Pancreas (tissue), 10 donors: ENCODE results near the gene DHX32. TPM values are rescaled to one million over a fixed set of nuclear protein-coding genes. Genes with fewer than 3 reads are reported as not detected.
A peak's percentile ranks its signal among the peaks of the same experiment; 100 is the strongest.
"Not testable (repeated sequence)": the region's sequence is repeated elsewhere in the genome, so short reads cannot be mapped to it uniquely, and the experiment has no call there.

ENCODE experiments used
- ATAC-seq, 4 donors: fragments of 200-7000 bp; cut with Tn5 transposase; one replicate each; pipeline versions ENCODE4 v1.8.0 to v1.9.1; 2020; ENCODE audit warnings: mild to moderate bottlenecking in 4 of 4, moderate library complexity in 4 of 4
- DNase-seq, 6 donors: peaks; one replicate each; pipeline ENCODE4 v3.0.0-alpha.2; 2020
- FAIRE-seq: peaks from 2 replicates; lab custom pipeline; 2012; peaks lifted over from hg19 to GRCh38; lab: Jason Lieb, UNC
- H3K27ac ChIP-seq, 4 donors: fragments of 200-600 bp; sonication (generic); 1 replicate in 3 of 4; 2 replicates in 1 of 4; pipeline versions ENCODE4 v1.5.0 to v1.8.0; 2020
- H3K27me3 ChIP-seq, 4 donors: fragments of 200-600 bp; one replicate each; pipeline ENCODE4 v1.8.0; 2021
- H3K36me3 ChIP-seq, 3 donors: fragments of 200-600 bp; sonication (generic) in 1 of 3; one replicate each; pipeline versions ENCODE4 v1.5.0 to v1.8.0; 2020 to 2021
- H3K4me1 ChIP-seq, 3 donors: fragments of 200-600 bp; one replicate each; pipeline ENCODE4 v1.8.0; 2021
- H3K4me3 ChIP-seq, 4 donors: fragments of 200-600 bp; sonication (generic) in 2 of 4; one replicate each; pipeline versions ENCODE4 v1.5.0 to v1.8.0; 2020 to 2021
- H3K9me3 ChIP-seq, 4 donors: fragments of 200-600 bp; one replicate each; pipeline ENCODE4 v1.8.0; 2021
- CTCF ChIP-seq, 4 donors: fragments of 200-600 bp; sonication (generic) in 3 of 4; IDR thresholded peaks; one replicate each; pipeline versions ENCODE4 v1.5.0 to v1.8.0; 2021; ENCODE audit warnings: antibody characterized with exemption in 4 of 4
- WGBS, 2 donors: extraction: QIAGEN DNeasy Blood & Tissue Kit; methylation state at CpG; one replicate each; pipeline ENCODE4 v1.1.7; 2013; 5-methylcytosine and 5-hydroxymethylcytosine counted together
- intact Hi-C, 3 donors: fragments of 100-400 bp; cut with DNase I; formaldehyde crosslinking; loops; one replicate each; pipeline versions ENCODE4 v1.11.1 to v1.14.2; 2022
- polyA plus RNA-seq, 2 donors: library from polyadenylated mRNA; stranded (reverse); fragments of 200-250 nt; gene quantifications; one replicate each; pipeline ENCODE4 v1.2.3, GENCODE V29; 2013
- total RNA-seq, 6 donors: library from RNA; stranded (reverse); fragmentation: NEBNext Ultra II Directional in 4 of 6; extraction: Animal tissue kit (Norgen Biotek cat#: 25700) in 4 of 6; gene quantifications; one replicate each; pipeline versions ENCODE4 v1.2.1 to v1.2.4, GENCODE V29; 2021 to 2023
- donor health status: healthy with polysubstance abuse.
- donor health status: DM: no; HTN: no; CAD: no; lungs with moderate emphysema.
- donor health status: DM: no; HTN: no; CAD: no.
- donor health status: control.
- donor health status: control.
- donor health status: Bipolar disorder and iron deficiency.
- donor health status: DM: yes; HTN: yes; CAD: no.
- donor health status: DM: no; HTN: no; CAD: no.
- donor health status: DM: no; HTN: no; CAD: no.
- donor health status: DM: yes; HTN: yes; CAD: no.

Gene DHX32
- total and polyA plus RNA-seq, 8 donors = 16.9 to 33.1 (median 24.1) TPM

- intact Hi-C loops = no loop called here
- Histone ChIP-seq H3K27ac (no peak overlapping the region), H3K36me3 (no peaks in the 10 kb centered on the region), H3K9me3 (no peaks in the 10 kb centered on the region), H3K4me3 (no peak overlapping the region), H3K4me1 (peaks cover 0 to 11% (median 0%) of the 10 kb centered on the region in 3 donors), H3K27me3 (no peaks in the 10 kb centered on the region)
- 34 to 44% methylated on average over 5 of the region's 5 CpGs for WGBS, 2 donors
- FAIRE-seq (no peak), ATAC-seq (peak; percentile 60 to 92 (median 68)), DNase-seq (no peak)
- no peak for TF ChIP-seq CTCF (IDR thresholded peaks at IDR 0.05)
These were observed 44.3 kb upstream of the DHX32 start for GRCh38 chr10:125925262-125925834.

GRCh38 chr10:125921643-125922306 lies 40.7 kb upstream of the DHX32 start:
- intact Hi-C loops = not testable (repeated sequence)

GRCh38 chr10:125917704-125918361 lies 36.7 kb upstream of the DHX32 start:
- H3K9me3 ChIP-seq, H3K4me3 ChIP-seq, H3K27ac ChIP-seq, H3K27me3 ChIP-seq, intact Hi-C loops, H3K36me3 ChIP-seq, FAIRE-seq, ATAC-seq, DNase-seq: not testable (repeated sequence)
- WGBS, 2 donors = 87% methylated on average over 8 of the region's 8 CpGs
- peaks cover 4 to 25% (median 5%) of the 10 kb centered on the region in 3 donors for H3K4me1 ChIP-seq

More at GRCh38 chr10:125921643-125922306, 40.7 kb upstream of the DHX32 start:
- not testable (repeated sequence) for H3K9me3 ChIP-seq, H3K27ac ChIP-seq, H3K27me3 ChIP-seq, ATAC-seq, DNase-seq, H3K4me3 ChIP-seq, H3K36me3 ChIP-seq
- H3K4me1 ChIP-seq = peaks cover 0 to 15% (median 0%) of the 10 kb centered on the region in 3 donors
- WGBS, 2 donors = 95 to 96% methylated on average over 2 of the region's 2 CpGs
- peak; percentile 20 for FAIRE-seq

GRCh38 chr10:125916977-125917376 lies 35.9 kb upstream of the DHX32 start:
- TF ChIP-seq CTCF (IDR thresholded peaks at IDR 0.05) = no peak
- no peaks in the 10 kb centered on the region for H3K27me3 ChIP-seq
- no peak for DNase-seq
- no peak overlapping the region for H3K27ac ChIP-seq
- intact Hi-C loops = no loop called here
- no peak for FAIRE-seq
- 73% methylated on average over 3 of the region's 3 CpGs for WGBS, 2 donors
- peaks cover 7 to 32% (median 8%) of the 10 kb centered on the region in 3 donors for H3K4me1 ChIP-seq
- no peaks in the 10 kb centered on the region for H3K9me3 ChIP-seq
- no peaks in the 10 kb centered on the region for H3K36me3 ChIP-seq
- no peak for ATAC-seq
- no peak overlapping the region for H3K4me3 ChIP-seq

- H3K27me3 ChIP-seq, FAIRE-seq, H3K4me3 ChIP-seq, H3K9me3 ChIP-seq, H3K36me3 ChIP-seq, intact Hi-C loops: not testable (repeated sequence)
- 27 to 35% methylated on average over 6 of the region's 6 CpGs for WGBS, 2 donors
- H3K27ac ChIP-seq = peak overlapping the region; percentile 12 to 64 (median 51)
- peak; percentile 49 to 66 (median 54) for ATAC-seq
- H3K4me1 ChIP-seq = peaks cover 7 to 23% (median 8%) of the 10 kb centered on the region in 3 donors
- peak in 3 of 6 donors; percentile 34 to 46 (median 42) for DNase-seq
These were observed 32.2 kb upstream of the DHX32 start for GRCh38 chr10:125913277-125913676.

- TF ChIP-seq CTCF (IDR thresholded peaks at IDR 0.05) = no peak
- peak; percentile 88 to 94 (median 90) for ATAC-seq
- H3K27ac ChIP-seq = peak overlapping the region; percentile 14 to 64 (median 60)
- DNase-seq = peak in 5 of 6 donors; percentile 72 to 86 (median 80)
- H3K4me1 ChIP-seq = peaks cover 7 to 23% (median 8%) of the 10 kb centered on the region in 3 donors
- H3K27me3 ChIP-seq = no peaks in the 10 kb centered on the region
- H3K9me3 ChIP-seq = no peaks in the 10 kb centered on the region
- H3K4me3 ChIP-seq = no peak overlapping the region
- FAIRE-seq = no peak
- no peaks in the 10 kb centered on the region for H3K36me3 ChIP-seq
- intact Hi-C loops = no loop called here
- WGBS, 2 donors = 17 to 18% methylated on average over 4 of the region's 4 CpGs
These were observed 30.9 kb upstream of the DHX32 start for GRCh38 chr10:125911990-125912389.
